H1 (cell line): Measurements from ENCODE around the gene FASTK. TPM values are rescaled to one million over a fixed set of nuclear protein-coding genes. Genes with fewer than 3 reads are reported as not detected.

Experiments used
- CTCF ChIA-PET: fragments of 300-600 bp; sonication (Branson Sonifier 250); formaldehyde crosslinking; loops from one replicate; lab custom pipeline; 2021; ENCODE audit not compliant: partially characterized antibody; lab: Charles Lee
- POLR2A ChIA-PET: fragments of 300-600 bp; sonication (Branson Sonifier 250); formaldehyde crosslinking; loops from one replicate; lab custom pipeline; 2021; ENCODE audit warnings: inconsistent platforms; ENCODE audit not compliant: partially characterized antibody; lab: Charles Lee
- DNase-seq, 2 experiments: peaks; one replicate each; pipeline versions ENCODE4 v3.0.0 to v3.0.0-alpha.2; 2010 to 2022; ENCODE audit warnings: low spot score in 2 of 2, low read depth in 1 of 2, mixed read lengths in 1 of 2
- FAIRE-seq: peaks from 2 replicates; lab custom pipeline; 2011; peaks lifted over from hg19 to GRCh38; lab: Jason Lieb, UNC
- H2AFZ ChIP-seq: 2 replicates; pipeline ENCODE4 v1.8.1; 2012; ENCODE audit warnings: low read length, inconsistent platforms
- H2AK5ac ChIP-seq: 2 replicates; pipeline ENCODE4 v1.6.1; 2013; ENCODE audit warnings: low read depth, low read length
- H2BK120ac ChIP-seq: replicated peaks from 2 replicates; pipeline ENCODE3; 2013; ENCODE audit warnings: low read depth, low read length, inconsistent platforms
- H2BK12ac ChIP-seq: 2 replicates; pipeline ENCODE4 v1.6.1; 2013; ENCODE audit warnings: low read depth, low read length
- H2BK15ac ChIP-seq: 2 replicates; pipeline ENCODE4 v1.6.1; 2013; ENCODE audit warnings: low read length
- H2BK20ac ChIP-seq: 2 replicates; pipeline ENCODE4 v1.6.1; 2013; ENCODE audit warnings: low read length
- H2BK5ac ChIP-seq: 2 replicates; pipeline ENCODE4 v1.6.1; 2013; ENCODE audit warnings: low read depth, low read length
- H3K14ac ChIP-seq: 2 replicates; pipeline ENCODE4 v1.6.1; 2013; ENCODE audit warnings: inconsistent platforms; ENCODE audit not compliant: insufficient read length
- H3K18ac ChIP-seq: 2 replicates; pipeline ENCODE4 v1.6.1; 2013; ENCODE audit warnings: low read length; ENCODE audit errors: extremely low read depth
- H3K23ac ChIP-seq: 2 replicates; pipeline ENCODE4 v1.6.1; 2013; ENCODE audit warnings: inconsistent platforms; ENCODE audit not compliant: insufficient read length
- H3K23me2 ChIP-seq: 2 replicates; pipeline ENCODE4 v1.6.1; 2013; ENCODE audit warnings: low read depth, low read length
- H3K27ac ChIP-seq: 2 replicates; pipeline ENCODE4 v1.6.1; 2011; ENCODE audit warnings: low read depth, low read length, inconsistent platforms
- H3K27me3 ChIP-seq, 4 experiments: replicated peaks in 1 of 4; 1 replicate in 1 of 4; 2 replicates in 3 of 4; pipeline versions ENCODE4 v1.6.1 to v1.8.1; 2011 to 2013; ENCODE audit warnings: low read length in 3 of 4, mild to moderate bottlenecking in 3 of 4, inconsistent platforms in 2 of 4, mixed read lengths in 2 of 4, moderate library complexity in 1 of 4; ENCODE audit not compliant: control insufficient read depth in 3 of 4, insufficient read depth in 3 of 4; ENCODE audit errors: extremely low read depth in 1 of 4
- H3K36me3 ChIP-seq, 4 experiments: 2 replicates each; pipeline versions ENCODE4 v1.6.1 to v1.8.1; 2011 to 2013; ENCODE audit warnings: mild to moderate bottlenecking in 4 of 4, low read length in 3 of 4, moderate library complexity in 2 of 4, control low read depth in 1 of 4, inconsistent platforms in 1 of 4; ENCODE audit not compliant: insufficient read depth in 4 of 4, control insufficient read depth in 2 of 4
- H3K4ac ChIP-seq: replicated peaks from 2 replicates; pipeline ENCODE3; 2013; ENCODE audit warnings: low read length, low read depth, mixed read lengths, inconsistent platforms; ENCODE audit not compliant: insufficient read length
- H3K4me1 ChIP-seq, 4 experiments: replicated peaks in 1 of 4; 1 replicate in 1 of 4; 2 replicates in 3 of 4; pipeline versions ENCODE4 v1.6.1 to v1.8.1; 2011 to 2013; ENCODE audit warnings: low read length in 3 of 4, inconsistent platforms in 2 of 4, mixed read lengths in 1 of 4; ENCODE audit not compliant: insufficient read depth in 4 of 4, control insufficient read depth in 3 of 4
- H3K4me2 ChIP-seq, 2 experiments: 2 replicates each; pipeline versions ENCODE4 v1.6.1 to v1.8.1; 2011 to 2013; ENCODE audit warnings: low read depth in 2 of 2, low read length in 2 of 2, control low read depth in 1 of 2, inconsistent platforms in 1 of 2, mild to moderate bottlenecking in 1 of 2; ENCODE audit not compliant: insufficient read depth in 1 of 2
- H3K4me3 ChIP-seq, 4 experiments: fragments of 200-600, 300-600 bp in 1 of 4; sonication (generic), shearing (Covaris generic), sonication (Bioruptor Twin) in 1 of 4; 2 replicates each; pipeline versions ENCODE4 v1.5.1 to v1.8.1; 2011 to 2016; ENCODE audit warnings: low read length in 4 of 4, low read depth in 3 of 4, control low read depth in 2 of 4, inconsistent platforms in 2 of 4, mild to moderate bottlenecking in 2 of 4, mixed read lengths in 1 of 4, moderate library complexity in 1 of 4; ENCODE audit not compliant: insufficient read depth in 2 of 4; ENCODE audit errors: extremely low read depth in 1 of 4
- H3K56ac ChIP-seq: replicated peaks from 2 replicates; pipeline ENCODE3; 2013; ENCODE audit warnings: low read depth, mild to moderate bottlenecking, mixed read lengths, low read length, inconsistent platforms; ENCODE audit not compliant: insufficient read length
- H3K79me1 ChIP-seq: 2 replicates; pipeline ENCODE4 v1.6.1; 2013; ENCODE audit warnings: low read depth, low read length, control low read depth
- H3K79me2 ChIP-seq, 2 experiments: 2 replicates each; pipeline versions ENCODE4 v1.6.1 to v1.8.1; 2012 to 2013; ENCODE audit warnings: low read length in 2 of 2, mild to moderate bottlenecking in 2 of 2, inconsistent platforms in 1 of 2; ENCODE audit not compliant: insufficient read depth in 2 of 2, control insufficient read depth in 1 of 2
- H3K9ac ChIP-seq, 4 experiments: replicated peaks in 1 of 4; 1 replicate in 1 of 4; 2 replicates in 3 of 4; pipeline versions ENCODE4 v1.6.1 to v1.8.1; 2011 to 2013; ENCODE audit warnings: low read depth in 3 of 4, low read length in 3 of 4, control low read depth in 2 of 4, mild to moderate bottlenecking in 2 of 4, moderate library complexity in 2 of 4, inconsistent platforms in 1 of 4; ENCODE audit errors: extremely low read depth in 1 of 4
- H3K9me3 ChIP-seq, 2 experiments: 2 replicates each; pipeline versions ENCODE4 v1.6.1 to v1.8.1; 2012 to 2013; ENCODE audit warnings: mild to moderate bottlenecking in 2 of 2, moderate library complexity in 2 of 2, control low read depth in 1 of 2, inconsistent platforms in 1 of 2, low read depth in 1 of 2, low read length in 1 of 2, mixed read lengths in 1 of 2; ENCODE audit not compliant: insufficient read depth in 2 of 2
- H4K20me1 ChIP-seq, 2 experiments: replicated peaks in 1 of 2; 2 replicates each; pipeline versions ENCODE3 to v1.8.1; 2011 to 2013; ENCODE audit warnings: inconsistent platforms in 2 of 2, low read length in 2 of 2, mild to moderate bottlenecking in 1 of 2; ENCODE audit not compliant: insufficient read depth in 2 of 2, control insufficient read depth in 1 of 2
- H4K5ac ChIP-seq: 2 replicates; pipeline ENCODE4 v1.6.1; 2013; ENCODE audit warnings: low read length, low read depth, mixed read lengths, inconsistent platforms; ENCODE audit not compliant: insufficient read length
- H4K8ac ChIP-seq: 2 replicates; pipeline ENCODE4 v1.8.0; 2013; ENCODE audit warnings: mild to moderate bottlenecking, moderate library complexity, low read length, inconsistent platforms; ENCODE audit not compliant: insufficient read depth; ENCODE audit errors: extremely low read depth
- H4K91ac ChIP-seq: replicated peaks from 2 replicates; pipeline ENCODE3; 2013; ENCODE audit warnings: low read length, mixed read lengths, inconsistent platforms; ENCODE audit not compliant: insufficient read length
- BRCA1 ChIP-seq: IDR thresholded peaks from 2 replicates; pipeline ENCODE4 v1.6.1; 2012; ENCODE audit warnings: low read depth, low read length, improper control_type of control experiment
- CHD1 ChIP-seq: IDR thresholded peaks from 2 replicates; pipeline ENCODE4 v1.6.1; 2012; ENCODE audit warnings: low read depth, low read length, improper control_type of control experiment
- HDAC6 ChIP-seq: IDR thresholded peaks from one replicate; pipeline ENCODE4 v1.7.1; 2012; ENCODE audit warnings: low read depth, mild to moderate bottlenecking, inconsistent platforms, low read length, moderate library complexity
- NANOG ChIP-seq: IDR thresholded peaks from 2 replicates; pipeline ENCODE4 v1.6.1; 2011; ENCODE audit warnings: low read length, low read depth, mild to moderate bottlenecking, inconsistent platforms; ENCODE audit not compliant: insufficient read depth, poor library complexity, severe bottlenecking
- SP4 ChIP-seq: IDR thresholded peaks from 2 replicates; pipeline ENCODE4 v1.6.1; 2012; ENCODE audit warnings: low read length, inconsistent platforms
- WGBS, 2 experiments: shearing (Covaris generic) in 1 of 2; methylation state at CpG; one replicate each; pipeline versions ENCODE4 v1.1.6 to v1.1.7; 2013 to 2015; ENCODE audit warnings: low lambda C conversion rate in 2 of 2, mixed read lengths in 2 of 2, inconsistent platforms in 1 of 2, low coverage in 1 of 2, missing lambda C conversion rate in 1 of 2; ENCODE audit not compliant: insufficient replicate concordance in 2 of 2, insufficient coverage in 1 of 2, insufficient read length in 1 of 2; ENCODE audit errors: extremely low coverage in 1 of 2, missing lambda C conversion rate in 1 of 2; 5-methylcytosine and 5-hydroxymethylcytosine counted together
- polyA plus RNA-seq, 7 experiments: library from polyadenylated mRNA; depleted of rRNA in 3 of 7; stranded (reverse) in 5 of 7; unstranded in 2 of 7; fragments of >200 nt in 5 of 7; fragments of 200-250 nt in 2 of 7; gene quantifications; 1 replicate in 5 of 7; 2 replicates in 1 of 7; 4 replicates in 1 of 7; pipeline versions ENCODE4 v1.2.1 to v1.2.3, GENCODE V29; 2011 to 2013; ENCODE audit warnings: missing spikeins in 2 of 7, mixed read lengths in 2 of 7
- total RNA-seq: library from RNA; stranded (reverse); fragmentation: NEBNext Ultra II Directional; extraction: Animal tissue kit (Norgen Biotek cat#: 25700); gene quantifications from 2 replicates; pipeline ENCODE4 v1.2.1, GENCODE V29; 2021
- TF ChIP-seq, protein P1 (sequence below): IDR thresholded peaks from 2 replicates; pipeline ENCODE4 v1.6.1; 2011; ENCODE audit warnings: low read depth, mild to moderate bottlenecking, low read length; ENCODE audit not compliant: insufficient read depth
- TF ChIP-seq, protein P2 (sequence below): IDR thresholded peaks from 2 replicates; pipeline ENCODE4 v1.6.1; 2012; ENCODE audit warnings: inconsistent platforms

The FASTK gene
- total and polyA plus RNA-seq, 2 of the 8 experiments (the other 6 are each of a cell fraction or from before 2014, with no cell fraction given) = 39.4 to 84.0 TPM

DNA sequence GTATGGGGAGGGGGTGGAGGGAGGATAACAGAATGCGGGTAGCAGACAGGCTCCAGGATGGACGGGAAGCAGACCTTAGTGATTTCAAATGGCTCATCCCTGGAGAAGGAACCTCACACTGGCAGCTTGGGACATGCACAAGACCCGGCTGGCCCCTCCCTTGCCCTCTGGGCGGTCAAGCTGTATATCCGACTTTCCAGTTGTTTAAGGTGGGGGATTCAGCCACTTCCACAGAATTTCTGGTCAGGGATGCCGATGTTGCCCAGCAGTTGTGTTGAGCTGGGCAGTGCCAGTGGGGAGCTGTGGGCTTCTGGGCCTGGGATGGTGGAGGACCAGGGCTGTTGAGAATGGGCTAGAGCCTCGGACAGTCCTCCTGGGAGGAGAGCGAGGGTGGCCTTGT is 48.1 kb upstream of the FASTK start:
- ChIA-PET CTCF (interaction anchor here (0.6 to 11.7 kb wide), 9 partner anchors 14 to 332 kb away, joined by 3 to 197 read pairs (median 4); no protein-coding TSS in a partner anchor), POLR2A (interaction anchor here (1.1 to 1.2 kb wide), 2 partner anchors 28 to 90 kb away, joined by 3 to 4 read pairs; no protein-coding TSS in a partner anchor)
- Histone ChIP-seq H2BK20ac (no peak overlapping the region), H3K27ac (no peak overlapping the region), H3K4me2 (no peak overlapping the region), H3K14ac (no peak overlapping the region), H2BK15ac (no peak overlapping the region), H2BK5ac (no peak overlapping the region), H3K9ac (no peak overlapping the region), H2BK120ac (no peak overlapping the region), H3K23me2 (peaks cover 5% of the 10 kb centered on the region; the same call in 1 of the 2 replicates), H3K4me1 (peaks cover 0 to 18% (median 7%) of the 10 kb centered on the region in 4 experiments; a peak in 6 of 7 replicates), H2BK12ac (no peak overlapping the region), H3K4ac (no peak overlapping the region), H3K27me3 (peaks cover 0 to 13% (median 4%) of the 10 kb centered on the region in 4 experiments; a peak in 5 of 7 replicates), H3K79me2 (no peaks in the 10 kb centered on the region), H3K4me3 (no peak overlapping the region), H3K18ac (no peak overlapping the region), H4K20me1 (peaks cover 8 to 26% of the 10 kb centered on the region in 2 experiments), H3K79me1 (no peaks in the 10 kb centered on the region), H4K8ac (no peak overlapping the region), H3K23ac (no peak overlapping the region), H3K9me3 (no peaks in the 10 kb centered on the region), H4K91ac (no peak overlapping the region), H2AFZ (no peak overlapping the region), H2AK5ac (no peak overlapping the region), H3K36me3 (peaks cover 0 to 4% (median 0%) of the 10 kb centered on the region in 4 experiments; a peak in 2 of 8 replicates), H3K56ac (no peak overlapping the region), H4K5ac (no peak overlapping the region)
- no peak for DNase-seq
- FAIRE-seq = no peak
- TF ChIP-seq BRCA1 = no peak
- no peak for TF ChIP-seq CHD1
- no peak for TF ChIP-seq SP4
- TF ChIP-seq, protein P1, sequence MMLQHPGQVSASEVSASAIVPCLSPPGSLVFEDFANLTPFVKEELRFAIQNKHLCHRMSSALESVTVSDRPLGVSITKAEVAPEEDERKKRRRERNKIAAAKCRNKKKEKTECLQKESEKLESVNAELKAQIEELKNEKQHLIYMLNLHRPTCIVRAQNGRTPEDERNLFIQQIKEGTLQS = no peak
- TF ChIP-seq, protein P2, sequence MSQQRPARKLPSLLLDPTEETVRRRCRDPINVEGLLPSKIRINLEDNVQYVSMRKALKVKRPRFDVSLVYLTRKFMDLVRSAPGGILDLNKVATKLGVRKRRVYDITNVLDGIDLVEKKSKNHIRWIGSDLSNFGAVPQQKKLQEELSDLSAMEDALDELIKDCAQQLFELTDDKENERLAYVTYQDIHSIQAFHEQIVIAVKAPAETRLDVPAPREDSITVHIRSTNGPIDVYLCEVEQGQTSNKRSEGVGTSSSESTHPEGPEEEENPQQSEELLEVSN = no peak
- TF ChIP-seq NANOG = no peak
- no peak for TF ChIP-seq HDAC6
- WGBS, 2 experiments = 73% methylated on average over 6 of the region's 8 CpGs; no CpG with 5 or more reads in 1 of the 2 experiments
